ENCODE data around the gene STAB2.

STAB2 gene

GRCh38 chr12:103583008-103583407 is 4.1 kb upstream of the STAB2 start:
- DNase-seq, result no peak

- no peak for DNase-seq
Measured at GRCh38 chr12:103586132-103586531, 941 bp upstream of the STAB2 start.

- no peak for DNase-seq
Measured at GRCh38 chr12:103588680-103589079, 1.6 kb downstream of the STAB2 start.

GRCh38 chr12:103589517-103589916 is 2.4 kb downstream of the STAB2 start:
- DNase-seq, result no peak

- DNase-seq, result no peak
Measured at GRCh38 chr12:103590271-103590670, 3.2 kb downstream of the STAB2 start.

GRCh38 chr12:103596981-103597380 is 9.9 kb downstream of the STAB2 start:
- no peak for DNase-seq

- no peak for DNase-seq
Measured at GRCh38 chr12:103599274-103599673, 12.2 kb downstream of the STAB2 start.

GRCh38 chr12:103600967-103601728 is 14.1 kb downstream of the STAB2 start:
- DNase-seq, result no peak

- DNase-seq, result no peak
Measured at GRCh38 chr12:103620395-103620794, 33.3 kb downstream of the STAB2 start.

- DNase-seq, result no peak
Measured at GRCh38 chr12:103623716-103624115, 36.6 kb downstream of the STAB2 start.

GRCh38 chr12:103626498-103626897 is 39.4 kb downstream of the STAB2 start:
- no peak for DNase-seq

- no peak for DNase-seq
Measured at GRCh38 chr12:103627189-103627855, 40.2 kb downstream of the STAB2 start.

- DNase-seq, result peak; percentile 71
Measured at GRCh38 chr12:103632554-103633216, 45.6 kb downstream of the STAB2 start.

GRCh38 chr12:103634732-103635131 is 47.7 kb downstream of the STAB2 start:
- DNase-seq, result no peak

GRCh38 chr12:103635419-103635818 is 48.3 kb downstream of the STAB2 start:
- no peak for DNase-seq

- no peak for DNase-seq
Measured at GRCh38 chr12:103637021-103637420, 49.9 kb downstream of the STAB2 start.

GRCh38 chr12:103637429-103637828 is 50.4 kb downstream of the STAB2 start:
- no peak for DNase-seq

- DNase-seq, result no peak
Measured at GRCh38 chr12:103639983-103640382, 52.9 kb downstream of the STAB2 start.

GRCh38 chr12:103640410-103640809 is 53.3 kb downstream of the STAB2 start:
- DNase-seq, result no peak

- no peak for DNase-seq
Measured at GRCh38 chr12:103640831-103641230, 53.8 kb downstream of the STAB2 start.

GRCh38 chr12:103642240-103642864 is 55.3 kb downstream of the STAB2 start:
- no peak for DNase-seq

- no peak for DNase-seq
Measured at GRCh38 chr12:103645202-103645601, 58.1 kb downstream of the STAB2 start.

GRCh38 chr12:103647267-103647666 is 60.2 kb downstream of the STAB2 start:
- no peak for DNase-seq

GRCh38 chr12:103652808-103653207 is 65.7 kb downstream of the STAB2 start:
- no peak for DNase-seq

All from stimulated activated CD4-positive, alpha-beta T cell treated with anti-CD3 and anti-CD28 coated beads, Interleukin-1b, Interleukin-23, amount 100 ng/mL, for 48 hours (primary cell).